HEK293 (cell line): ENCODE measurements around the gene MAN1C1.

Experiments used
- CTCF ChIA-PET: fragments of 350-600 bp; formaldehyde crosslinking; extraction: SDS; loops from one replicate; lab custom pipeline; 2021; ENCODE audit warnings: antibody characterized with exemption; lab: Yijun Ruan, JAX
- POLR2A ChIA-PET: fragments of 300-600 bp; formaldehyde crosslinking; extraction: SDS; loops from one replicate; lab custom pipeline; 2020; ENCODE audit warnings: antibody characterized with exemption, inconsistent platforms; lab: Yijun Ruan, JAX
- H3K27ac ChIP-seq: fragments of 200-500 bp; sonication (Bioruptor generic); 2 replicates; pipeline ENCODE4 v1.5.1; 2014; ENCODE audit warnings: low read depth, low read length, control low read depth, inconsistent platforms; ENCODE audit errors: extremely low read depth
- H3K36me3 ChIP-seq, 2 experiments: fragments of 200-500 bp in 1 of 2; sonication (Bioruptor generic) in 1 of 2; 1 replicate in 1 of 2; 2 replicates in 1 of 2; pipeline ENCODE4 v1.5.1; 2014 to 2017; ENCODE audit warnings: inconsistent platforms in 2 of 2, low read length in 2 of 2; ENCODE audit not compliant: control insufficient read depth in 2 of 2, insufficient read depth in 1 of 2
- H3K4me1 ChIP-seq: fragments of 200-500 bp; sonication (Bioruptor generic); 2 replicates; pipeline ENCODE4 v1.5.1; 2014; ENCODE audit warnings: mild to moderate bottlenecking, low read length, inconsistent platforms; ENCODE audit not compliant: control insufficient read depth, insufficient read depth
- H3K4me3 ChIP-seq: 2 replicates; pipeline ENCODE4 v1.5.1; 2011; ENCODE audit warnings: low read depth, mild to moderate bottlenecking, control low read depth, low read length, moderate library complexity
- H3K9me3 ChIP-seq: fragments of 200-500 bp; sonication (Bioruptor generic); 2 replicates; pipeline ENCODE4 v1.5.1; 2014; ENCODE audit warnings: low read depth, low read length, inconsistent platforms; ENCODE audit not compliant: control insufficient read depth, insufficient read depth
- GLIS2 ChIP-seq: fragments of 450-650 bp; formaldehyde crosslinking; IDR thresholded peaks from 2 replicates; pipeline ENCODE4 v1.5.1; 2016; ENCODE audit warnings: missing biosample characterization, missing genetic modification characterization
- HIC1 ChIP-seq: fragments of 450-650 bp; formaldehyde crosslinking; IDR thresholded peaks from 2 replicates; pipeline ENCODE4 v1.5.1; 2016; ENCODE audit warnings: missing biosample characterization, missing genetic modification characterization
- KLF8 ChIP-seq: fragments of 450-650 bp; formaldehyde crosslinking; IDR thresholded peaks from 2 replicates; pipeline ENCODE4 v1.5.1; 2016; ENCODE audit warnings: missing biosample characterization, missing genetic modification characterization
- KLF9 ChIP-seq: fragments of 450-650 bp; formaldehyde crosslinking; IDR thresholded peaks from 2 replicates; pipeline ENCODE4 v1.5.1; 2016; ENCODE audit warnings: missing biosample characterization, missing genetic modification characterization, low read depth
- SCRT2 ChIP-seq: fragments of 450-650 bp; formaldehyde crosslinking; IDR thresholded peaks from 2 replicates; pipeline ENCODE4 v1.5.1; 2016; ENCODE audit warnings: missing biosample characterization, missing genetic modification characterization
- SP7 ChIP-seq: fragments of 450-650 bp; formaldehyde crosslinking; IDR thresholded peaks from 2 replicates; pipeline ENCODE4 v1.5.1; 2016; ENCODE audit warnings: missing biosample characterization, missing genetic modification characterization
- ZIC2 ChIP-seq: fragments of 450-650 bp; formaldehyde crosslinking; IDR thresholded peaks from 2 replicates; pipeline ENCODE4 v1.5.1; 2016; ENCODE audit warnings: missing biosample characterization, missing genetic modification characterization
- ZNF184 ChIP-seq: fragments of 450-650 bp; IDR thresholded peaks from 2 replicates; pipeline ENCODE4 v1.5.1; 2018; ENCODE audit warnings: missing biosample characterization, mild to moderate bottlenecking, missing genetic modification characterization
- ZNF211 ChIP-seq: fragments of 450-650 bp; formaldehyde crosslinking; IDR thresholded peaks from 2 replicates; pipeline ENCODE4 v1.5.1; 2016; ENCODE audit warnings: low read depth, missing biosample characterization, missing genetic modification characterization
- ZNF324 ChIP-seq: fragments of 450-650 bp; formaldehyde crosslinking; IDR thresholded peaks from 2 replicates; pipeline ENCODE4 v1.5.1; 2016; ENCODE audit warnings: missing biosample characterization, missing genetic modification characterization
- ZNF398 ChIP-seq: fragments of 450-650 bp; formaldehyde crosslinking; IDR thresholded peaks from 2 replicates; pipeline ENCODE4 v1.5.1; 2017; ENCODE audit warnings: missing biosample characterization, missing genetic modification characterization
- ZNF544 ChIP-seq: fragments of 450-650 bp; formaldehyde crosslinking; IDR thresholded peaks from 2 replicates; pipeline ENCODE4 v1.5.0; 2017; ENCODE audit warnings: missing biosample characterization, missing genetic modification characterization
- ZNF629 ChIP-seq: fragments of 450-650 bp; formaldehyde crosslinking; IDR thresholded peaks from 2 replicates; pipeline ENCODE4 v1.5.1; 2017; ENCODE audit warnings: missing biosample characterization, missing genetic modification characterization
- ZNF837 ChIP-seq: fragments of 450-650 bp; formaldehyde crosslinking; IDR thresholded peaks from 2 replicates; pipeline ENCODE4 v1.5.1; 2016; ENCODE audit warnings: missing biosample characterization, missing genetic modification characterization
- TF ChIP-seq, protein P1 (sequence below): fragments of 450-650 bp; formaldehyde crosslinking; IDR thresholded peaks from 2 replicates; pipeline ENCODE4 v1.5.1; 2016; ENCODE audit warnings: missing biosample characterization, missing genetic modification characterization
- TF ChIP-seq, protein P2 (sequence below): fragments of 450-650 bp; formaldehyde crosslinking; IDR thresholded peaks from 2 replicates; pipeline ENCODE4 v1.5.1; 2017; ENCODE audit warnings: missing biosample characterization, missing genetic modification characterization
- TF ChIP-seq, protein P3 (sequence below): fragments of 450-650 bp; formaldehyde crosslinking; IDR thresholded peaks from 2 replicates; pipeline ENCODE4 v1.5.1; 2016; ENCODE audit warnings: missing biosample characterization, missing genetic modification characterization, low read depth
- TF ChIP-seq, protein P4 (sequence below): fragments of 450-650 bp; formaldehyde crosslinking; IDR thresholded peaks from 2 replicates; pipeline ENCODE4 v1.5.1; 2016; ENCODE audit warnings: missing biosample characterization, missing genetic modification characterization
- TF ChIP-seq, protein P5 (sequence below): fragments of 450-650 bp; formaldehyde crosslinking; IDR thresholded peaks from 2 replicates; pipeline ENCODE4 v1.5.1; 2016; ENCODE audit warnings: missing biosample characterization, missing genetic modification characterization

The MAN1C1 gene

DNA sequence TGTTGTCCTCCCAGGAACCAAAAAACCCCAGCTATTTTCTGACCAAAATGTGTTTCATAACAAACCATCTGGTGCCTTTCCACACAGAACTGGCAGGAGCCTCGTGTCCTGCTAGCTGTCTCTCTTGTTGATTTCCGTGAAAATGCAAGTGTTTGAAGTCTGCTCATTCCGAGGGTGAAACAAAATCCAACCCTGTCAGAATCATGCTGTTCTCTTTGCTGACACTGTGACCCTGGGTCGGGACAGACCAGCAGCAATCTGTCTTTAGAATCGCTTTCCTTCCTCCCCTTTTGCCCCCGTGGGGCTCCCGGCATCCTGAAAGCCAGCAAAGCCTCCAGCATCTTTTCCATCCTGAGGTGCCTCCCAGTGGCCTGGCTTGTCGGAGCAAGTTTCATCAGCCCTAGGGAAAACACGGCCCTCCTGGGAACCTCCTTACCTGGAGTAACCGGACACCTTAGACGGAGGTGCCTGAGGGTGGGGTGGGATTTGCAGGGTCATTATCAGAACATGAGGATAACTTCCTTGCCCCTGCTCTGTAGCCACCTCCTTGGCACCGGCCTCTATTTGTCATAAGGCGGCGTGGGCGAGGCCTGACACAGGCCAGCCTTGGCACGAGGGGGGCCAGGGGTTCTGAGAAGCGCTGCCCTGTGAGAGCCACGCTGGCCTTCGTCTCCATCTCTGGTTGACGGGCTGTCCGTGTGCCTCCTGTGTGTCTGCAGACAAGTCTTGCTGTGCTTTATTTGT, 48.3 kb upstream of the MAN1C1 start (continued):
- TF ChIP-seq, protein P1, sequence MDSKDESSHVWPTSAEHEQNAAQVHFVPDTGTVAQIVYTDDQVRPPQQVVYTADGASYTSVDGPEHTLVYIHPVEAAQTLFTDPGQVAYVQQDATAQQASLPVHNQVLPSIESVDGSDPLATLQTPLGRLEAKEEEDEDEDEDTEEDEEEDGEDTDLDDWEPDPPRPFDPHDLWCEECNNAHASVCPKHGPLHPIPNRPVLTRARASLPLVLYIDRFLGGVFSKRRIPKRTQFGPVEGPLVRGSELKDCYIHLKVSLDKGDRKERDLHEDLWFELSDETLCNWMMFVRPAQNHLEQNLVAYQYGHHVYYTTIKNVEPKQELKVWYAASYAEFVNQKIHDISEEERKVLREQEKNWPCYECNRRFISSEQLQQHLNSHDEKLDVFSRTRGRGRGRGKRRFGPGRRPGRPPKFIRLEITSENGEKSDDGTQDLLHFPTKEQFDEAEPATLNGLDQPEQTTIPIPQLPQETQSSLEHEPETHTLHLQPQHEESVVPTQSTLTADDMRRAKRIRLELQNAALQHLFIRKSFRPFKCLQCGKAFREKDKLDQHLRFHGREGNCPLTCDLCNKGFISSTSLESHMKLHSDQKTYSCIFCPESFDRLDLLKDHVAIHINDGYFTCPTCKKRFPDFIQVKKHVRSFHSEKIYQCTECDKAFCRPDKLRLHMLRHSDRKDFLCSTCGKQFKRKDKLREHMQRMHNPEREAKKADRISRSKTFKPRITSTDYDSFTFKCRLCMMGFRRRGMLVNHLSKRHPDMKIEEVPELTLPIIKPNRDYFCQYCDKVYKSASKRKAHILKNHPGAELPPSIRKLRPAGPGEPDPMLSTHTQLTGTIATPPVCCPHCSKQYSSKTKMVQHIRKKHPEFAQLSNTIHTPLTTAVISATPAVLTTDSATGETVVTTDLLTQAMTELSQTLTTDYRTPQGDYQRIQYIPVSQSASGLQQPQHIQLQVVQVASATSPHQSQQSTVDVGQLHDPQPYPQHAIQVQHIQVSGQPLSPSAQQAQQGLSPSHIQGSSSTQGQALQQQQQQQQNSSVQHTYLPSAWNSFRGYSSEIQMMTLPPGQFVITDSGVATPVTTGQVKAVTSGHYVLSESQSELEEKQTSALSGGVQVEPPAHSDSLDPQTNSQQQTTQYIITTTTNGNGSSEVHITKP (tag by site-specific recombination): no peak
- TF ChIP-seq ZNF837: no peak

DNA sequence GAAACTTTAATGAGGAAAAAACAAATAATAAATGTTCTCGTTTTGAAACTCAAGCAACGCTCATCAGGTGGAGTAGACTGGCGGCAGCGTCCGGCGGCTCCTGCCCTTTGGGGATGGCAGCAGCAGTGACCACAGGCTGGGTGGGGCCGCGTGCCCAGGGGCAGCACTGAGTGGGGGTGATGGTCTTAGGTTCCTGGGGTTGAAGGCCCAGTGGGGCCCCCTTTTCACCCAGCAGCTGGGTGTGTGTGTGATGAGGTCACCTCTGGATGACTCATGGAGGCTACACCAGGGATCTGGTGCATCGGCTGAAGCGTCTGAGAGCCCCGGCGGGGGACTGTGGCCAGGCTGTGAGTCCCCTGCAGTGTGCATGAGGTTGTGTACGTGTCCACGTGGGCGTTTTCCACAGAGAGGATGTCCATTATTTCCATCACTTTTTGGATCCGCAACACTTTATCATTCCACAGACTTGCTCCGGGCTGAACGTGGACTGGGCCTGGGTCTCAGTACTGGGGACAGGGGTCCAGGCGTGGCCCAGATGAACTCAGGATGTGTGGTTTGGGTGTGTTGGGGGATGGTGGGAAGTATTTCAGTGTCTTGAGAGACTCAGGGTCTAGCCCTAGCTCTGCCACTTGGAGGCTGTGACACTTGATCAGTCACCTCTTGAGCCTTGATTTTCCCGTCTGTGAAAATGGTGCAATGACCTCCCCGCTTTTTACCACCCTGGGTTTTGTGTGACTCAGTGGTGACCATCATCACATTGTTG, 47.6 kb upstream of the MAN1C1 start:
- no peak overlapping the region for H3K4me3 ChIP-seq
- peaks cover 5% of the 10 kb centered on the region for H3K4me1 ChIP-seq
- ChIA-PET CTCF (interaction anchor here (1.6 kb wide), 1 partner anchor 11 kb away, joined by 6 read pairs; no protein-coding TSS in a partner anchor), POLR2A (interaction anchor here (0.9 to 1.6 kb wide), 3 partner anchors 11 to 20 kb away, joined by 3 to 4 read pairs (median 4); no protein-coding TSS in a partner anchor)
- H3K36me3 ChIP-seq: peaks cover 0 to 10% of the 10 kb centered on the region in 2 experiments; a peak in 1 of 3 replicates
- no peaks in the 10 kb centered on the region for H3K9me3 ChIP-seq
- peak overlapping the region; percentile 3; the same call in 1 of the 2 replicates for H3K27ac ChIP-seq
- TF ChIP-seq SP7 (peak; percentile 67), ZNF398 (peak; percentile 77), GLIS2 (tag by site-specific recombination) (peak; percentile 96), ZNF544 (no peak), ZNF211 (tag by site-specific recombination) (no peak), ZNF324 (tag by site-specific recombination) (peak; percentile 65; the same call in 1 of the 2 replicates), KLF8 (tag by site-specific recombination) (0 out of 2 replicates have a peak, but pooled peaks have one; percentile 68), KLF9 (tag by site-specific recombination) (peak; percentile 60; the same call in 1 of the 2 replicates), SCRT2 (peak; percentile 82), ZNF629 (tag by site-specific recombination) (peak; percentile 89), HIC1 (tag by site-specific recombination) (peak; percentile 97), ZIC2 (tag by site-specific recombination) (peak; percentile 97), ZNF184 (tag by site-specific recombination) (peak; percentile 65; the same call in 1 of the 2 replicates)
- TF ChIP-seq, protein P2, sequence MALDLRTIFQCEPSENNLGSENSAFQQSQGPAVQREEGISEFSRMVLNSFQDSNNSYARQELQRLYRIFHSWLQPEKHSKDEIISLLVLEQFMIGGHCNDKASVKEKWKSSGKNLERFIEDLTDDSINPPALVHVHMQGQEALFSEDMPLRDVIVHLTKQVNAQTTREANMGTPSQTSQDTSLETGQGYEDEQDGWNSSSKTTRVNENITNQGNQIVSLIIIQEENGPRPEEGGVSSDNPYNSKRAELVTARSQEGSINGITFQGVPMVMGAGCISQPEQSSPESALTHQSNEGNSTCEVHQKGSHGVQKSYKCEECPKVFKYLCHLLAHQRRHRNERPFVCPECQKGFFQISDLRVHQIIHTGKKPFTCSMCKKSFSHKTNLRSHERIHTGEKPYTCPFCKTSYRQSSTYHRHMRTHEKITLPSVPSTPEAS (tag by site-specific recombination): 0 out of 2 replicates have a peak, but pooled peaks have one; percentile 10
- TF ChIP-seq, protein P3, sequence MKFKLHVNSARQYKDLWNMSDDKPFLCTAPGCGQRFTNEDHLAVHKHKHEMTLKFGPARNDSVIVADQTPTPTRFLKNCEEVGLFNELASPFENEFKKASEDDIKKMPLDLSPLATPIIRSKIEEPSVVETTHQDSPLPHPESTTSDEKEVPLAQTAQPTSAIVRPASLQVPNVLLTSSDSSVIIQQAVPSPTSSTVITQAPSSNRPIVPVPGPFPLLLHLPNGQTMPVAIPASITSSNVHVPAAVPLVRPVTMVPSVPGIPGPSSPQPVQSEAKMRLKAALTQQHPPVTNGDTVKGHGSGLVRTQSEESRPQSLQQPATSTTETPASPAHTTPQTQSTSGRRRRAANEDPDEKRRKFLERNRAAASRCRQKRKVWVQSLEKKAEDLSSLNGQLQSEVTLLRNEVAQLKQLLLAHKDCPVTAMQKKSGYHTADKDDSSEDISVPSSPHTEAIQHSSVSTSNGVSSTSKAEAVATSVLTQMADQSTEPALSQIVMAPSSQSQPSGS: peak; percentile 86
- TF ChIP-seq, protein P4, sequence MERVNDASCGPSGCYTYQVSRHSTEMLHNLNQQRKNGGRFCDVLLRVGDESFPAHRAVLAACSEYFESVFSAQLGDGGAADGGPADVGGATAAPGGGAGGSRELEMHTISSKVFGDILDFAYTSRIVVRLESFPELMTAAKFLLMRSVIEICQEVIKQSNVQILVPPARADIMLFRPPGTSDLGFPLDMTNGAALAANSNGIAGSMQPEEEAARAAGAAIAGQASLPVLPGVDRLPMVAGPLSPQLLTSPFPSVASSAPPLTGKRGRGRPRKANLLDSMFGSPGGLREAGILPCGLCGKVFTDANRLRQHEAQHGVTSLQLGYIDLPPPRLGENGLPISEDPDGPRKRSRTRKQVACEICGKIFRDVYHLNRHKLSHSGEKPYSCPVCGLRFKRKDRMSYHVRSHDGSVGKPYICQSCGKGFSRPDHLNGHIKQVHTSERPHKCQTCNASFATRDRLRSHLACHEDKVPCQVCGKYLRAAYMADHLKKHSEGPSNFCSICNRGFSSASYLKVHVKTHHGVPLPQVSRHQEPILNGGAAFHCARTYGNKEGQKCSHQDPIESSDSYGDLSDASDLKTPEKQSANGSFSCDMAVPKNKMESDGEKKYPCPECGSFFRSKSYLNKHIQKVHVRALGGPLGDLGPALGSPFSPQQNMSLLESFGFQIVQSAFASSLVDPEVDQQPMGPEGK (tag by site-specific recombination): peak; percentile 97
- TF ChIP-seq, protein P5, sequence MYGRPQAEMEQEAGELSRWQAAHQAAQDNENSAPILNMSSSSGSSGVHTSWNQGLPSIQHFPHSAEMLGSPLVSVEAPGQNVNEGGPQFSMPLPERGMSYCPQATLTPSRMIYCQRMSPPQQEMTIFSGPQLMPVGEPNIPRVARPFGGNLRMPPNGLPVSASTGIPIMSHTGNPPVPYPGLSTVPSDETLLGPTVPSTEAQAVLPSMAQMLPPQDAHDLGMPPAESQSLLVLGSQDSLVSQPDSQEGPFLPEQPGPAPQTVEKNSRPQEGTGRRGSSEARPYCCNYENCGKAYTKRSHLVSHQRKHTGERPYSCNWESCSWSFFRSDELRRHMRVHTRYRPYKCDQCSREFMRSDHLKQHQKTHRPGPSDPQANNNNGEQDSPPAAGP (tag by site-specific recombination): peak; percentile 71; the same call in 1 of the 2 replicates
